HG03378 (cell line): Measurements from ENCODE around the gene RFC4.

Source experiments
- ATAC-seq: cut with Tn5 transposase; IDR thresholded peaks from one replicate; pipeline ENCODE4 v1.9.1; 2021; ENCODE audit warnings: mild to moderate bottlenecking, moderate library complexity; ENCODE audit not compliant: unreplicated experiment

The RFC4 gene

DNA sequence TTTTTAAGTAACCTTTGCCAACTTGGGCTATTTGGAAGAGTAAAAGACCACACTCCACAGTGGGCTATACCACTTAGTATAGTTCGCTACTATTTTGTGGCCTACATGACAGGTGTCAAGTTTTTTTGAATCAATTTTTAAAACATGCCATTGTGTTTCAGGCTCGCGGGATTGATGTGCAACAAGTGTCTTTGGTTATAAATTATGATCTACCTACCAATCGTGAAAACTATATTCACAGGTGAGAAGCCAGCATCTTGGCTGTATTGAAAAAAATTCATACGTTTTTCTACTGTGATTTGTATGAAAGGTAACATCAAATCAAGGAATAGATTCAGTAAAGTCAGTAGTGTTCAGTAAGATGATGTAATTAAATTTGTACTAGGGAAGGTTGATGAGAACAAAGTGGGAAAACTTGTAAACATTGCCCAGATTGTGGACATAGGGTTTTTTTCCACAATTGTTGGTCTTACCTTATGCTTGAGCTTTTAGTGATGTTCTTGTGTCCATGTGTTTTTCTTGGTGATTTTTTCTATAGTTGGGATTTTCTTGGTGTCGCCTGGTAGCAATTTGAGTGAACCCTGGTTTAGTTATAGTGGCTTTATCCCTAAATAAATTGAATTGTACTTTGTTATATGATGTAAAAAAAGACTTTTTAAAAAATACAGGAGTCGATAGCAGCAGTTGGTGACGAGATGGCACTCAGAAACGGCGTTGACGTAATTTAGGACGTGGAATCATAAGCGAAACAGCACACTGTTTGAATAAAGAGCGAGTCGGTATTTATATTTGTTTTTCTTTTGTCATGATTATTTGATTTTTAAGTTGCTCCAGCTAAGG lies 18.4 kb downstream of the RFC4 start:
- no peak for ATAC-seq

DNA sequence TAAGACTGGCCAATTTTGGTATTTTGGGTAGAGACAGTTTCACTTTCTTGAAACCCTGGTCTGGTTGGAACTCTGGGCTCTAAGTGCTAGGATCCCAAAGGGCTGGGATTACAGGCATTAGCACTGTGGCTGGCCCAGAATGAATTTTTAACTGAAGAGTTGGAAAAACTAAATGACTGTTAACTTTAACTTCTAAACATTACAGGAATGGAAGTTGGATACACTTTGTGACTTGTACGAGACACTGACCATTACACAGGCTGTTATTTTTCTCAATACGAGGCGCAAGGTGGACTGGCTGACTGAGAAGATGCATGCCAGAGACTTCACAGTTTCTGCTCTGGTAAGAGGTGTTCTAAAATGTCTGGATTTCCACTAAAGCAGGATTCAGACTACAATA lies 19.4 kb downstream of the RFC4 start:
- ATAC-seq = no peak

DNA sequence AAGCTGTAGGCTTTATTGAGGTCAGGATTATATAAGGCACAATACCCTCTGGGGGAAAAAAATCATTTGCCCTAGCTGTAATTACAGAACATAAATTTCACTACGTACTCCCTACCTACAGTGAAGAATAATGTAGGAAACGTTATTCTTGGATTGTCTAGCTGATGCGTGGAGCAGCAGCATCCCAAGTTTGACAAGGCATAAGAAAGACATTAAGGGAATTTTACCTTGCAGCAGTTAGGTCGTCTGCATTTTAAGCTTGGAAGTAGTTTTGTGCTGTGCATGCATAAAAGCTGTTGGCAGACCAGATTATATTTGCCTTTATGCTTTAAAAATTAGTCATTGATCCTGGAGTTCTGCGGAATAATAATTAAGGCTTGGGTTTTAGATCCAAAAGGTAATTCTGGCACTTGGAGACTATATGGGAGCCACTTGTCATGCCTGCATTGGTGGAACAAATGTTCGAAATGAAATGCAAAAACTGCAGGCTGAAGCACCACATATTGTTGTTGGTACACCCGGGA lies 20.7 kb downstream of the RFC4 start:
- ATAC-seq = no peak

DNA sequence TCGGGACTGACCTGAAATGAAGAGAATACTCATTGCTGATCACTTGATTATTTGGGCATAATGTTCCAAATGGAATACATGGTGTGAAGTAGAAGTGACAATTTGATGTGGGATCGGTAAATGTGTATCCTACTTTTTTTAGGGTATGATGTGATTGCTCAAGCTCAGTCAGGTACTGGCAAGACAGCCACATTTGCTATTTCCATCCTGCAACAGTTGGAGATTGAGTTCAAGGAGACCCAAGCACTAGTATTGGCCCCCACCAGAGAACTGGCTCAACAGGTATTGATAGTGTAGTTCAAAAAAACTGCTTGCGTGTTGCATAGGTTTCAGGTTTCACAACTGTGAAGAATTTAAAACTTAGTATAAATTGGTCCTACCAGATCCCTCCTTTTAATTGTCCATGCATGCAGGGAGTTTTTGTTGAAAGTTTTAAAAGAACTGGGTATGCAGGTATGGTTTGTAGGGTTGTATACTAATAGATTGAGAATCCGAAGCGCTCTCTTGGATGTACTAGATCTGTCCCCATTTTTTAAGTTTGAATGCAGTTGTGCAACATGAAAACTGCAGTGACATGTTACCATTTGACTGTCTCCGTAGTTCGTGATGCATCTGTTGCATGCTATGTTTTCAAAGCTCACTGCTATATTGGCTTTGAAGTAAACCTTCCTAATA lies 21.3 kb downstream of the RFC4 start:
- no peak for ATAC-seq

DNA sequence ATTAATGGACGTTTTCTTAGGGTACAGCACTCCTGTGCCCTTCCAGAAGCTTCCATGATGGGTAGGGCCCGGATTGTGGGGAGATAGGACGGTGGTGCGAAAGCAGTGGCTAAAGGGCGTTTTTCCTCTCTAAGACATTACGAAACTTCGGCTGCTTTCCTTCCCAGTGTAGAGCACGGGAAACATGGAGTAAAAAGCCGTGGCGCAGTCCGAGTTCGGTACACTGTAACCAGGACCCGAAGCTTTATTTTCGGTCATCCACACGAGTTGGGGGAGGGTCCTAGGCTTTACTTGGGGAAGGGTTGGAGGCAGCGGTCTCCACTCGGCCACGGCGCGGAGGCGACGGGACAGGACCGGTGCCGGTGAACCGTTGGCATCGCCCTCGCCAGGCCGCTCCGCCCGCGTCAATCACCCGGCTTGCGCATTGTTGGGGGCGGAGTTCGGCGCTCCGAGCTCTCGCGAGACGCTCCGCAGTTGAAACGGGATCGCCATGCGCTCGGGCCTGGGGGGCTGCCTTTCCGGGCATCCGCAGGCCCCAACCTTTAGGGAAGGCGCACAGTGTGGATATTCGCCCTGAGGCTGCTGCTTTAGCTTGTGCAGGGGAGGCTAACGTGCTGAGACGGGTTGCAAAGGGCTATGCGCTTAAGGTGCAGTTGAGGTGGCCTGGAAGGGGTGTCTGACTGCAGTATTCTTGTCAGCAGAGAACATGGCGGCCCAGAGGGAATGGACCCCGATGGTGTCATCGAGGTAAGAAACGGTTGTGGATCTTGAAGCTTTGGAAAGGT lies 22.4 kb downstream of the RFC4 start:
- peak; percentile 43 for ATAC-seq

DNA sequence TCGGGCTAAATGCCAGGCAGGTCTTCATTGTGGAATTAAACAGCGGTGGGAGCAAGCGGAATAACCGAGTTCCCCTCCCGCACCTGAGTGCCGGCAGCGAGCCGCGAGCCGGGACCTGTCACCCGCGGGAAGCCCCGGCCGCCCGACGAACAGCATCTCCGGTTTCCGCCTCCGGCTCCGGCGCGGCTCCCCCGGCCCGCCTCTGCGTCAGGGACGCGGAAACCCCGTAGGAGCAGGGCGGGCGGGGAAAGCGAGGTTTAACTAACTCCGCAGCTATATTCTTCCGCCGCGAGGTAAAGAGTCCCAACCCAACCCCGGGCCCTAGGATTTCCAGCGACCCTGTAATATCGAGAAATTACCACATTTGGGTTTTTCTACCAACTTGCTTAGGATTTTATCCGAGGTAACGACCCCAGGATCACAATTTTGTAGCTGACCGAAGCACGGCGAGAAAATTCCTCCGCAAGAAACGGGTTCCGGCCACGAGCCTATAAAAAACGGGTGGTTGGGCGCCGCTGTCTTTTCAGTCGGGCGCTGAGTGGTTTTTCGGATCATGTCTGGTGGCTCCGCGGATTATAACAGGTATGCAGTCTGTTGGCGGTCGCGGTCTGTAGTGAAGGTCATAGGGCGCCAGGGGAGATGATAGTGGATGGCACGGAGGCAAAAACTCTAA lies 23.1 kb downstream of the RFC4 start, which contains the start of gene EIF4A2:
Gene EIF4A2 (plus strand): TSS at position 520 of the 673 bp plus-strand sequence. CDS start 34 bp downstream, at position 554.
- peak; percentile 41 for ATAC-seq

DNA sequence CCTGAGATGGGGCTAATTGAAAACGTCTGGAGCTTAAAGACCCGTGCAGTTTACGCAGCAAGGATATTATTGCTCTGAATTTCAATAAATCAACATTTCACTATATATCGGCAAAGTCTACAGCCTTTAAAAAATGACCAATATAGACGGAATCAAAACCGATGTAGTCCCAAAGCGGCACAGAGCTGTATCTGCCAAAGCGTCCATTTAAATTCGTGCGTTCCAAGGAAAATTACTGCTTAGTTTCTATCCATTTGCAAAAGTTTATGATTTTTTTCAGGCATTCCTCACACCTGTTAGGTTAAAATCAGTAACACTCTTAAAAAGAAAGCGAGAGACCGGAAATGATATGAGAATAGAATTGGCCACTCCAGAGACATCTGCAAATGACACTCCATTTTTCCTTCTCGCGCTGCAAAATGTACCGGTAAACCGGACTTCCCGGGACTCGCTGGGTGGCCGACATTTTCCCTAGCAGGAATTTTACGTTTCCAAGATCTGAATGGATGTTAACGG lies 23.7 kb downstream of the RFC4 start:
- ATAC-seq = peak; percentile 23

DNA sequence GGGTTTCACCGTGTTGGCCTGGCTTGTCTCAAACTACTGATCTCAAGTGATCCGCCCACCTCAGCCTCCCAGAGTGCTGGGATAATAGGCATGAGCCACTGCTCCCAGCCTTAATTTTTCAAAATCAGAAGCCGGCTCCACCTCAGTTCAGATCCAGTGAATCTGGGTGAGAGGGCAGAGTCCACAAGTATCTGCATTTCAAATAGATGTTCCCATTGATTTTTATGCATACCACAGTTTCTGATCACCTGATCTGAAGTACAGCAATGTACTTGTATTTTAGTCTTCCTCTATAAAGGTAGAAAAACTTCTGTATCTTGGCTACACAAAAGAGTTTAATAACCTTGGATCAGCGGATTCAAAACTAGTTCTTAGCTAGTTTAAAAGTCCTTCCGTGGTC lies 27.1 kb downstream of the RFC4 start:
- no peak for ATAC-seq

DNA sequence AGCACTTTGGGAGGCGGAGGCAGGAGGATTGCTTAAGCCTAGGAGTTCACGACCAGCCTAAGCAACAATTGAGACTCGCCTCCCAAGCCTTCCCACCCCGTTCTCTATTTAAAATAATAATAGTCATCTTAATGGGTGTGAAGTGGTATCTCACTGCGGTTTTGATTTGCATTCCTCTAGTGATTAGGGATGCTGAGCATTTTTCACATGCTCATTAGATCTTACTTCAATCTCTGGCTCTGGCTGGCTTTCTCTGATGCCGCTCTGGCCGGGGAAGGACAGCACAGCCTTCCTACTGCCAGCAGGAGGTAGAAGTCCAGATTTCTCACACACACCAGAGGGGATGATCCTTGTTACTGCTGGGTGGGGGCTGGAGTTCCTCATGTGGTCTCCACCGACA lies 30.3 kb downstream of the RFC4 start:
- no peak for ATAC-seq

DNA sequence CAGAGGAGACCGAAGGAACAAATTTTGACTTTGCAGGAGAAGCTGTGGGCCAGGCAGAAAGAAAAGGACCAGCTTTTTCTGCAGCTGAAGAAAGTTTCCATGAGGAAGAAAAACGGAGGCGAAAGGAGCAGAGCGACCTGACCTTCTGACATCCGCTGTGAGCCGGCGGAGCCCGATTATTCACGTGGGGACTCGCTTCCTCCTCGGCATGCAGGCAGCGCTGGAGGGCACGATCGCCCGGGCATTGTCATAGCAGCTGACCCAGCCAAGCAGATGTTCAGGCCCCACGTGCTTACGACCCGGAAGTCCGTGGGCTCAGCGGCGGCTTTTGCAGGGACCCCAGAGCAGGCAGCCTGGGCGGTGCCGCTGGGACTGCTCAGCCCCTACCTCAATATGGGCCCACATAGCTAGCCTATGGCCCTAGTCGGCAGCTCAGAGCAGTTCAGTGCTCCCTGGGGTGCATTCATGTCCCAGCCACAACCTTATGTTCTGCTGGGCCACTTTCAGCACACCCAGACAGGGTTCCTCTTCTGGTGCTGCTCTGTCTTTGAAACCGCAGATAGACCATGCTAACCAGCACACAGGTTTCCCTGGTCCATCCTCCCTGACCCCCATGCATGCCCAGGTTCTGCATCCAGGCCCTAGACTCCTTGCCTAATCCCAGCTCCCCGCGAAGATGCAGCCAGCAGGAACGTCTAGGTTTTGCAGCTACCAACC lies 33.4 kb downstream of the RFC4 start:
- ATAC-seq = peak; percentile 84

DNA sequence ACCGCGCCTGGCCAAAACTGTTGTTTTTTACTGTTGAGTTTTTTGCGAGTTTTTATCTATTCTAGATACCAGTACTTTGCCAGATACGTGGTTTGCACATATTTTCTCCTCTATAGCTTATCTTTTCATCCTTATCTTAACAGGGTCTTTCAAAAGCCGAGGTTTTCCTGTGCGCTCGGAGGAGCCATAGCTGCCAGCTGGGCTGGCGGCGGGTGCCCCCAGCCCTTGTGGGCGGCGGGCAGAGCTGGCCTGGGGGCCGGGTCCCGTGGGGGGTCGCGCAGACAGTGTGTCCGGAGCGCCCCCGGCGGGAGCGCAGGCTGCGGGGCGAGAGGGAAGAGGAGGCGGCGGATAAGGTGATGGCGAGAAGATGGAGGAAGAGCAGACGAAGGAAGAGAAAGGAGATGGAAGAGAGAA lies 34.0 kb downstream of the RFC4 start:
- ATAC-seq = peak; percentile 20

DNA sequence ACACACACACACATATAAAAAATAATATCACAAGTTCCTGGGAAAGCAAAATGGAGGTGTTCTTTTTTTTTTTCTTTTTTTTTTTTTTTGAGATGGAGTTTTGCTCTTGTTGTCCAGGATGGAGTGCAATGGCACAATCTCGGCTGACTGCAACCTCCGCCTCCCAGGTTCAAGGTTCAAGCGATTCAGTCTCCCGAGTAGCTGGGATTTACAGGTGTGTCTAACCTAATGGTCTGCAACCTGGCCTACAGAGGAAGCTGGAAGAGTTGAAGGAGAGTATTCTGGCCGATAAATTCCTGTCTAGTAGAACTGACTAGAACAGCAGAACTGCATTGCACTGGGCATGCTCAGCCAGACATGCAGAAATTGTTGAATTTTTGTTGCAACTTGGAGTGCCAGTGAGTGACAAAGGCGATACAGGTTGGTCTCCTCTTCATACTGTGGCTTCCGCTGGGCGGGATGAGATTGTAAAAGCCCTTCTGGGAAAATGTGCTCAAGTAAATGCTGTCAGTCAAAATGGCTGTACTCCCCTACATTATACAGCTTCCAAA lies 45.3 kb downstream of the RFC4 start:
- ATAC-seq = no peak

DNA sequence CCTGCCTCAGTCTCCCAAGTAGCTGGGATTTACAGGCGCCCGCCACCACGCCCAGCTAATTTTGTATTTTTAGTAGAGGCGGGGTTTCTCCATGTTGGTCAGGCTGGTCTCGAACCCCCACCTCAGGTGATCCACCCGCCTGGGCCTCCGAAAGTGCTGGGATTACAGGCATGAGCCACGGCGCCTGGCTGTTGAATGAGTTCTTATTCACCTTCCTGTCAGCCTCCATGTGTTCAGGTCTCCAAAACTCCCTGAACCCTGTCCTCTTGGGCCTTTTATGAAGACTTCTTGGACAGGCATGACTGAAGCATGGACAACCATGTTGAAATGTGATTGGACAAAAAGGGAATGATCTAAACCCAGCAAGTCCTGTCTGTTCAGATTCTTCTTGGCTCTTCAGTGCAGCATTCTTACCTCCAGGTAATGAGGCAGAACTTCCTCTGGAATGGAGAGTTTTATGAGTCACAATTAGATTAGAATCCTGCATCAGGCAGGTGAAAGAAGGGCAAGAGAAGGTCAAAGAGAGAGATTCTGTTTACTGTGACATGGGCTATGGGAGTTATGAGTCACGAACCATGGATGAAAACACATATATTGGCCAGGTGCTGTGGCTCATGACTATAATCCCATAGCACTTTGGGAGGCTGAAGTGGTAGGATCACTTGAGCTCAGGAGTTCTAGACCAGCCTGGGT lies 46.0 kb downstream of the RFC4 start:
- no peak for ATAC-seq

DNA sequence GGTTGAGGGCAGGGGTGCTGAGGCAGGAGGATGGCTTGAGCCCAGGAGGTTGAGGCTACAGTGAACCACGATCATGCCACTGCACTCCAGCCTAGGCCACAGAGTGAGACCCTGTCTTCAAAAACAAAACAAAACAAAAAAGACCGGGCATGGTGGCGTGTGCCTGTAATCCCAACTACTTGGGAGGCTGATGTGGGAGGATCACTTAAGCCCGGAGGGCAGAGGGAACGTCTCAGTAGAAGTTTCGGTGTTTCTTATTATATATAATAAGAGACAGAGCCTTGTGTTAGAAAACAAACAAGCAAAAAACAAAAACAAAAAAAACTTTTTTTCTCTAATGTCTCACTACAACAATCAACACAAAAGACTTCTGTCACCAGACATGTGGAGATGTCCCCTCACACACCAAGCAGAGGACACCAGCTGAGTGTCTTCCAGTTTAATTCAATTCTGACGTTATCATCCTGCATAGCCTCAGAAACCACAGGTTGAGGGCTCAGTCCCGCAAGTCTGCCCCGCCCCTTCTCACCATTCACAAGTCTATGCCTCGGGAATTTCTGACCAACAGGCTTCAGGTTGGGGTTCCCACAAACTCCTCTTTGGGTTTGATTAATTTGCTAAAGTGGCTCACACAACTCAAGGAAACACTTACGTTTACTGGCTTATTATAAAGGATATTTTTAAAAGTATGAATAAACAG lies 46.9 kb downstream of the RFC4 start:
- no peak for ATAC-seq

DNA sequence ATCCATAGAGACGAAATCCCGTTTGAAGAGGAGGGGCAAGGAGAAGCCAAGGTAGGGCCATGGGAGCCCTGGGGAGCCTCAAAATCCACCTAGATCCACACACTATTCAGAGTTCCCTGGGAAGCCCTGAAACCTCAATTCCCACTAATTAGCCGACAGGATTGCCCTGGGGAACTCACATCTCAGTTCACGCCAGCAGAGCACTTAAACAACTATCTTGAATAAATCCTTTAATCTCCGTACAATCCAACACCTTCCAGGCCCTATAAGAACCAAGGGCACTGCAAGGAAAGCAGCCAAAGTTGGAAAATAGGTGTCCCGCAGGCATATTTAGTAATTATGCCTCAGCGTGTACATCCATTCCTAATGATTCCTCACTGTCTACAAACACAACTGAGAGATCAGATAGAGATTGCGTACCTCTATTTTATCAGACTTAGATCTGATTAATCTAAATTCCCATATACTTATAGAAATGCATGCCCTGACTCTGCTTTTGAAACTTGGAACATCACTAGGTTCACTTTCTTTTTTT lies 48.5 kb downstream of the RFC4 start:
- ATAC-seq = no peak

DNA sequence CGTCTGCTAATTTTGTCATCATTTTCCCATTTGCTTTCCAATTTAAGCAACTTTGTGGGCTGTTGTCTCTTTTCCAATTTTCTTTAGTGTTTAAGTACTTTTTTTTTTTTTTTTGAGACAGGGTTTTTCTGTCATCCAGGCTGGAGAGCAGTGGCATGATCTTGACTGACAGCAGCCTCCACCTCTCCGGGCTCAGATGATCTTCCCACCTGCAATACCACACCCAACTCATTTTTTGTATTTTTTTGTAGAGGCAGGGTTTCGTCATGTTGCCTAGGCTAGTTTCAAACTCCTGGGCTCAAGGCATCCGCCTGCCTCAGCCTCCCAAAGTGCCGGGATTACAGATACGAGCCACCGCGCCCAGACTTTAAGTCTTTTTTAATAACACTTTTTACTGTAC lies 49.1 kb downstream of the RFC4 start:
- no peak for ATAC-seq

DNA sequence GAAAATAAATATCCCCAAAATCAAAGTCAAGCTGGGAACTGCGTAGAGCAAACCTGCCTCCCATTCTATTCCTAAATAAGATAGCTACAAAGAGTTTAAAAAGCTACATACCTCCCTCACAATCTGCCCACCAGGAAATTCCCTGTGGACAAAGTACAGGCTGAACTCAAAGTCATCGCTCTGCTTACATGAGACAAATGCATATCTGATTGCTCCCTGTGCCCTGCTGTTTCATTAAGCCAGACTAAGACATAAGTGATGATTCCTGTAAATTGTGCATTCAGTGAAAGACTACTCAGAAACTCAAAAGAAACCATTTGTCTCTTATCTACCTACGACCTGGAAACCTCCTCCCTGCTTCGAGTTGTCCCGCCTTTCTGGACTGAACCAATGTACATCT lies 51.4 kb downstream of the RFC4 start:
- no peak for ATAC-seq

DNA sequence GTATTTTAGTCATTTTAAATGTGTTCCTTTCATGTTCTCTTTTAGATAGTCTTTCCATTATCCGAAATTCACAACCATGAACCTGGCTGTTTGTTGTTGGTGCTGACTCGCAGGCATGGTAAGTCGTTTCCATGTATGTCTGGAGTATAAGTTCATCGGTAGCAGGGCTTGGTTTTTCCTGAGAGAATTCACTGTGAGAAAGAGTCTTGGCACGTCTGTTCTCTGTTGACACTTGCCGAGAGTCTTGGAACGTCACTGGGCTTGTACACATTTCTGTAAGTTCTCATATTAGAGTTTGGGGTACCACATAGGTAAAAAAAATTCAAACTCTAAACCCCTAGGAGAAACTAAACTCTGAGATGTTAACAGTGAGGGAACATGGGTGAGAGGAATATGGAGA lies 52.3 kb downstream of the RFC4 start:
- no peak for ATAC-seq
